ENCODE measurements around the gene DUSP23. TPM values are rescaled to one million over a fixed set of nuclear protein-coding genes. Genes with fewer than 3 reads are reported as not detected.

DUSP23 gene
- total and polyA plus RNA-seq, 3 donors from 2014 or later = 26.2 to 51.0 (median 38.3) TPM

DNA sequence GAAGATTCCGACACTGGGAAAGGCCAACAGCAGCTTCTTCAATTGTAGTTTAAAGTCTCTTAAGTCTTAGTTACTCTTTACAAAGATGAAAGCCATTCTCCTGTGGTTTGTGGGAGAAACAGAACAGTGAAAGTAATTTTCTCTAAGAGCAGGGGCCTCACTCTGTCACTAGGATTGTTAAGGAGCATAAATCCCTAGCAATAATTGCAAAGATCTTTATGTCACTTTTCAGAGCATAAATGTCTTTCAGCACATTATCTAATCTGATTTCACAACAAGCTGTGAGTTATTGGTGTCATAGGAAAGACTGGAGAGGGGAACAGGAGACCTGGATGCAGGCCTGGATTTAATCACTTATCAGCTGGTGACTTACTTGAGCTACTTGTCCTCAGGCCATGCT, 32.4 kb upstream of the DUSP23 start:
- no peaks in the 10 kb centered on the region for H3K9me3 ChIP-seq
- 87 to 94% methylated on average over 1 of the region's 1 CpG for WGBS, 2 donors
- intact Hi-C loops (cut with DNase I; ENCODE audit: low total_unique reads) = no loop called here
- no peaks in the 10 kb centered on the region for H3K27me3 ChIP-seq
- H3K4me3 ChIP-seq = no peak overlapping the region
- H3K27ac ChIP-seq = no peak overlapping the region
- TF ChIP-seq, protein P1, sequence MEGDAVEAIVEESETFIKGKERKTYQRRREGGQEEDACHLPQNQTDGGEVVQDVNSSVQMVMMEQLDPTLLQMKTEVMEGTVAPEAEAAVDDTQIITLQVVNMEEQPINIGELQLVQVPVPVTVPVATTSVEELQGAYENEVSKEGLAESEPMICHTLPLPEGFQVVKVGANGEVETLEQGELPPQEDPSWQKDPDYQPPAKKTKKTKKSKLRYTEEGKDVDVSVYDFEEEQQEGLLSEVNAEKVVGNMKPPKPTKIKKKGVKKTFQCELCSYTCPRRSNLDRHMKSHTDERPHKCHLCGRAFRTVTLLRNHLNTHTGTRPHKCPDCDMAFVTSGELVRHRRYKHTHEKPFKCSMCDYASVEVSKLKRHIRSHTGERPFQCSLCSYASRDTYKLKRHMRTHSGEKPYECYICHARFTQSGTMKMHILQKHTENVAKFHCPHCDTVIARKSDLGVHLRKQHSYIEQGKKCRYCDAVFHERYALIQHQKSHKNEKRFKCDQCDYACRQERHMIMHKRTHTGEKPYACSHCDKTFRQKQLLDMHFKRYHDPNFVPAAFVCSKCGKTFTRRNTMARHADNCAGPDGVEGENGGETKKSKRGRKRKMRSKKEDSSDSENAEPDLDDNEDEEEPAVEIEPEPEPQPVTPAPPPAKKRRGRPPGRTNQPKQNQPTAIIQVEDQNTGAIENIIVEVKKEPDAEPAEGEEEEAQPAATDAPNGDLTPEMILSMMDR (IDR thresholded peaks at IDR 0.05) = no peak
- no peak for TF ChIP-seq POLR2A (IDR thresholded peaks at IDR 0.05)
- no peaks in the 10 kb centered on the region for H3K4me1 ChIP-seq
- DNase-seq = no peak
- H3K36me3 ChIP-seq (ENCODE audit: low read depth, missing control alignments) = no peaks in the 10 kb centered on the region

DNA sequence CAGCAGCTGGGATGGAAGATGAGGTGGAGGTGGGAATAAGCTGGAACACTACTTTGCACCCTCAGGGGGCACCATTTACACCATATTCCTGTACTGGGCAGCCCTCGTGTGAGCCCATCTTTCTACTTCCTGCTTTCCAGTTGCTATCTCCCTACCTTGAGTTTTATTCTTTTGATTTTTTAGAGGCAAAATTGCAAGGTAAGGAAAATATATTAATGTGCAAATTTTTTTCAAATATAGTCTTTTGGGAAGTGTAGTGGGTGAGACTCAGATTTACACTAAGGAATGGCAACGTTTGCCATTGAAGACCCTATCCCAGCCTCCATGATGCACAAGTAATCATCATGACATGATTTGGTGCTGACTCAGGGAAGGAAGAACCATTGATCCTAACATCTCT, 31.1 kb upstream of the DUSP23 start:
- no peak overlapping the region for H3K27ac ChIP-seq
- WGBS, 2 donors = 82 to 83% methylated on average over 2 of the region's 2 CpGs
- DNase-seq = no peak
- intact Hi-C loops (cut with DNase I; ENCODE audit: low total_unique reads) = no loop called here
- H3K27me3 ChIP-seq = no peaks in the 10 kb centered on the region
- no peak overlapping the region for H3K4me3 ChIP-seq
- no peaks in the 10 kb centered on the region for H3K9me3 ChIP-seq
- no peak for TF ChIP-seq POLR2A (IDR thresholded peaks at IDR 0.05)
- TF ChIP-seq, protein P1 (IDR thresholded peaks at IDR 0.05) = no peak
- no peaks in the 10 kb centered on the region for H3K36me3 ChIP-seq (ENCODE audit: low read depth, missing control alignments)
- H3K4me1 ChIP-seq = no peaks in the 10 kb centered on the region

DNA sequence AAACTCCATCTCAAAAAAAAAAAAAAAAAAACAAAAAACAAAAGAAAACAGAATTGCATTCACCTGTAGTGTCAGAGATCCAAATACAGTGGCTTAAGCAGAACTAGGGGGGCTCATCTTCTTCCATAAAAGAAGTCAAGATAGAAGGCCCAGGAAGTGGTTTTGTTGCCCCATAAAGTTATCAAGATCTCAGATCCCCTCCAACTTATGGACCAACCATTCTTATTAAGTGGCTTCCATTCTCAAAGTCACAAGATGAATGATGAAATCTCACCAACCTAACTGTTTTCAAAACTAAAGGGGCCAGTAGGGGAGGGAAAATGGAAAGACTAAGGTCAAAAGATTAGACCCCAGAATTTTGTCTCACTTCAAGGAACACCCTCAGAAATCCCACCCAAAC, 30.1 kb upstream of the DUSP23 start:
- Histone ChIP-seq H3K27ac (no peak overlapping the region), H3K4me1 (no peaks in the 10 kb centered on the region), H3K4me3 (no peak overlapping the region), H3K36me3 (ENCODE audit: low read depth, missing control alignments) (no peaks in the 10 kb centered on the region), H3K9me3 (no peaks in the 10 kb centered on the region), H3K27me3 (no peaks in the 10 kb centered on the region)
- no peak for DNase-seq
- intact Hi-C loops (cut with DNase I; ENCODE audit: low total_unique reads) = no loop called here
- TF ChIP-seq, protein P1 (IDR thresholded peaks at IDR 0.05) = no peak
- no peak for TF ChIP-seq POLR2A (IDR thresholded peaks at IDR 0.05)

DNA sequence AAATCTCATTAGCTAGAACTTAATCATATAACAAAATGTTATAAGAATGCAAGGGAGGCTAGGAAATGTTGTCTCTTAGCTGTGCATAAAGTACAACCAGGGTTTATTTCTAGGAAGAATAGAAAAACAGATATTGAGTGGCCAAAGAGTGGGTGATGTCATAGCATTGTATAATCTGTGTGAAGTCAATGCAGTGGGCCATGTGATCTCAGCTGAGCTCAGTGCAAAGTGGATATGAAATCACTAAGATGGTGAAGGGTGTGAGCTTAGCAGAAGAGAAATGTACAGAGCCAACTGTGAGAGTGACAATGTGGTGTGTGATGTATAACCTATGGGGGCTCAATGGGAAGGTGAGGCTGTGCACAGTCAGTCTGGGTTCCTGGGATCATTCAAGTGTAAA, 29.7 kb upstream of the DUSP23 start:
- no peak overlapping the region for H3K27ac ChIP-seq
- H3K9me3 ChIP-seq = no peaks in the 10 kb centered on the region
- no peaks in the 10 kb centered on the region for H3K36me3 ChIP-seq (ENCODE audit: low read depth, missing control alignments)
- H3K4me1 ChIP-seq = no peaks in the 10 kb centered on the region
- no peak overlapping the region for H3K4me3 ChIP-seq
- no peak for DNase-seq
- H3K27me3 ChIP-seq = no peaks in the 10 kb centered on the region
- intact Hi-C loops (cut with DNase I; ENCODE audit: low total_unique reads) = no loop called here
- TF ChIP-seq POLR2A (IDR thresholded peaks at IDR 0.05) = no peak
- TF ChIP-seq, protein P1 (IDR thresholded peaks at IDR 0.05) = no peak

DNA sequence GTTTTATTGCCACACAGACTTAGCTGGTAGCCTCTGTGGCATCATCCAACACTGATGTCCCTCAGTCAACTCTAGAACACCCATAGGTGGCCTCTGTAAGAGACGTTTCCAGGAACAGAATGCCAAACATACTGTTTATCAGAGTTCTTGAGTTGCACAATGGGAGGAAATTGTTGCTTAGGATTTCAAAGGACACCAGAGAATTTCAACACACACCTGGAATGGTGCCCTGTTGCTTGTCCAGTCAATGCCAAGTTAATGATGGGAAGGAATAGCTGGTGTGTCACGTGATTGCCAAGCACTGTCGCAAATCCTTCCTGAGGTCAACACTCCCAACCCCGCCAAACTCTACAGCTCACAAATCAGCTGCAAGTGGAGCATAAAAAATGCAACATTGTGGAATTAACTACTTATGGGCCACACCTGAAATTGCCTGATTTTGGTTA, 28.6 kb upstream of the DUSP23 start:
- Histone ChIP-seq H3K36me3 (ENCODE audit: low read depth, missing control alignments) (no peaks in the 10 kb centered on the region), H3K4me1 (no peaks in the 10 kb centered on the region), H3K4me3 (no peak overlapping the region), H3K27ac (no peak overlapping the region), H3K9me3 (no peaks in the 10 kb centered on the region), H3K27me3 (no peaks in the 10 kb centered on the region)
- TF ChIP-seq POLR2A (IDR thresholded peaks at IDR 0.05) = no peak
- TF ChIP-seq, protein P1 (IDR thresholded peaks at IDR 0.05) = no peak
- 52 to 55% methylated on average over 4 of the region's 4 CpGs for WGBS, 2 donors
- no peak for DNase-seq
- intact Hi-C loops (cut with DNase I; ENCODE audit: low total_unique reads) = no loop called here

Data from testis (tissue), 3 donors.